Medulla oblongata (tissue), 1 donor: ENCODE results near the gene CIRBP.

Source experiments
- DNase-seq: peaks from one replicate; pipeline ENCODE4 v3.0.0-alpha.2; 2015; ENCODE audit errors: extremely low spot score

CIRBP gene

DNA sequence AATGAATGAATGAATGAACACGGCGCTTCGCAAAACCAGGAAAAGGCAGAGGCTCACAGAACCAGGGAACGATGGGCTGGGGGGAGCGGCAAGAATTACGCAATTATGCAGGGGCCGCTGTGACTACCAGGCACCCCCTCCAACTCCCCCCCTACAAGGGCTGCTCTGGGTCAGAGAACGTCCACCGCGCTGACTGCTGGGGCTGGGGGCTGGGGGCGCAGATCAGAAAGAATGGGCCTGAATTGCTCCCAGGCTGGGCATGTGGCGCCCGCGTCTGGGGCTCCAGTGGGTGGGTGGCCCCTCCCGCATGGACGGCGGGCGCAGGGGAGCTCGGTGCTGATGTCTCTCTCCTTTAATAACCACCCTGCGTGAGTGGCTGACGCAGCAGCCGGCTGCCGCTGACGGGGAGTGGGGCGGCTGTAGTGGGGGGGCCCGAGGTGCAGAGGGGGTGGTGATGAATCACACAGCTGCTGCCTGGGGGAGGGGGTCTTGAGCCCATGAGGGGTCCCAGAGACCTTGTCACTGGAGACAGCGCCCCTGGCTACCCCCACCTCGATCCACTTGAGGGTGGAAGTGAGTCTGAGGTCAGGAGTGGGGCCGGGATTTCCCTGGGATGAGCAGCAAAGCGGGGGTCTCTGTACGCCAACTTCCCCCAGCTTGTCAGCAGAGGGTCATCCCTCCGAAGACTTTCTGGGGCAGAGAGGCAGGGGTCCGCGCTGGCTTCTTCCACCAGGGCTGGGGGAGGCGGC, 1.5 kb upstream of the CIRBP start:
- DNase-seq = no peak

DNA sequence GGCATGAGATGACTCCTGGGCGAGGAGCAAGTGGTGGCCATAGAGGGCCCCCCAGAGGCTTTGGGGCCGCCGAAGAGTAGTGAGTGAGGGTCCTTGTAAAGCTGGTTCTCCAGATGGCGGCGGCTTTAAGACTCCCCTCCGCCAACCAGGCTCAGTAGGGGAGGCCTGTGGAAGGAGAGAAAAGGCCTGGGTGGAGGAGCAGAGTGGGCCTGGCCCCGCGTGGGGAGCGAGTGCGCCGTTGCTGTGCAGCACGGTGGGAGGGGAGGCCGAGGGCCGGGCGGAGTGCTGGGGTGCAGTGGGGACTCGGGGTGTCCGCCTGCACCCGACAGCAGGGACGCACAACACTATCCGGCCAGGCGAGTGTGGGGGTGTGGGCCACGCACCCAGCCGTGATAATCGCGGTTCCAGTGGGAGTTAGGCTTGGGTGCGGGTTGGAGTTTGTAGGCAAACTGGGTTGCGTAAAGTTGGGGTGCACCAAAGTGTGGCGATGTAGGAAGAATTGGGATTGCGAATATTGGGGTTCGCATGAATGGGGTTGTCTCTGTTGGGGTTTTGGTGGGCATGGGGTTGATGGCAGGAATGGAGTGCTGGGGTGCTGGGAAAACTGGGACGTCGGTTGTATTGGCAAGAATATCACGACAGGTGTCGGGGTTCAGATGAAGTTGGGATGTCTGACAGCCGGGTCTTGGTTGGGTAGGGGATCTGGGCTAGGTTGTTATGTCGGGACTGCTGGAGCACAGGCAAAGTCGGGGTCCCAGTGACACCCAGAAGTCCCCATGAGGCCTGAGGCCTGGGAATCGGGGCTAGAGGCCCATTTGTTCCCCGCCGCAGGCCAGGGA, 687 bp upstream of the CIRBP start:
- no peak for DNase-seq

DNA sequence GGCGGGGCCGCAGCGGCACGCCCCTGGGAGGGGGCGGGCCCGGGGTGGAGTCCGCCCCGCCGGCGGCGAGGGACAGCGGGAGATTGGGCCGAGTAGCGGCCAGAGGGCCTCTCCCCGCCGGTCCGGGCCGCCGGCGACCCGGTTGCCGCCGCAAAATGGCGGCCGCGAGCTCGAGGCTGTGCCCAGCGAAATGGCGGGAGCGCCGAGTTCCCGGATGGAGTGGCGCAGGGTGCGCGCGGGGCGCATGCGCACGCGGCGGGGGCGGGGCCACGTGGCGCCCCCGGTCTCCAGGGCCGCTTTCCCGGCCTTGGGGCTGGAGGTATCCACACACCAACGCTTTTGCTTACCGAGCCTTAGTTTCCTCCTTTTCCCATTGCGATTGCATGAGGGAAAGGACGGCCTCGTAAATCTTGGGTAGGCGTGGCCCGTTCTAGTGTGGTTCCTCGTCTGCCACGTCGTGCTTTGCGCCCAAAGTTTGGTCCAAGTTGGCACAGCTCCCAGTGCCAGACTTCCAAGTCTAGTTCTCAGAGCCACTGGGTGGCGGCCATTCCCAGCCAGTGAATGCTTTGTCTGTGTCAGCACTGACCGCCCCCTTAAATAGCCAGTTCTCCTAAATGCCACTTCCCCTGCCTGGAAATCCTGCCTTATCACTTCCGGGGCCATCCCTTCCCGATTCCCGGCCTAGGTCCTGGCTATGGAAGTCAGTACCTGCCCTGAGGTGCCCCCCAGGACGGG, 513 bp downstream of the CIRBP start:
- DNase-seq = peak; percentile 89

DNA sequence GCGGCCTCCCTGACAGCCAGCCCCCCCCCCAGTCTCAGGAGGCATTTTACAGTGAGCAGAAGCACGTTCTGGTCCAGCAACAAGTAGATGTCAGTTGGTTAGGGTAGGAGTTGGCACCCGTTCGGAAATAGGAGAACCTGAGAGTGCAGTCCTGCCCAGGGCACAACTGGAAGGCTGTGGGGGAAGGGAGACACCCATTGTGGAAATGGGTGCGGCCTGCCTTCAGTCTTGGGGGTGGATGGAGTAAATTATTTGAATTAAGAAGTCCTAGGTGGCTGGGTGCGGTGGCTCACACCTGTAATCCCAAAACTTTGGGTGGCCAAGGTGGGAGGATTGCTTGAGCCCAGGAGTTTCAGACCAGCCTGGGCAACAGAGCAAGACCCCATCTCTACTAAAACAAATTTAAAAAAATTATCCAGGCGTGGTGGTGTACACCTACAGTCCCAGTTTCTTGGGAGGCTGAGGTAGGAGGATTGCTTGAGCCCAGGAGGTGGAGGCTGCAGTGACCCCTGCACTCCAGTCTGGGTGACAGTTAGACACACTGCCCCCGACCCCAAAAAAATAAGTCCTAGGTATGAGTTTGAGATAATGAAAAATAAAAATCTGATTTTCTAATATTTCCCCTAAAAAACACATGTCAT, 1.2 kb downstream of the CIRBP start:
- DNase-seq = no peak

DNA sequence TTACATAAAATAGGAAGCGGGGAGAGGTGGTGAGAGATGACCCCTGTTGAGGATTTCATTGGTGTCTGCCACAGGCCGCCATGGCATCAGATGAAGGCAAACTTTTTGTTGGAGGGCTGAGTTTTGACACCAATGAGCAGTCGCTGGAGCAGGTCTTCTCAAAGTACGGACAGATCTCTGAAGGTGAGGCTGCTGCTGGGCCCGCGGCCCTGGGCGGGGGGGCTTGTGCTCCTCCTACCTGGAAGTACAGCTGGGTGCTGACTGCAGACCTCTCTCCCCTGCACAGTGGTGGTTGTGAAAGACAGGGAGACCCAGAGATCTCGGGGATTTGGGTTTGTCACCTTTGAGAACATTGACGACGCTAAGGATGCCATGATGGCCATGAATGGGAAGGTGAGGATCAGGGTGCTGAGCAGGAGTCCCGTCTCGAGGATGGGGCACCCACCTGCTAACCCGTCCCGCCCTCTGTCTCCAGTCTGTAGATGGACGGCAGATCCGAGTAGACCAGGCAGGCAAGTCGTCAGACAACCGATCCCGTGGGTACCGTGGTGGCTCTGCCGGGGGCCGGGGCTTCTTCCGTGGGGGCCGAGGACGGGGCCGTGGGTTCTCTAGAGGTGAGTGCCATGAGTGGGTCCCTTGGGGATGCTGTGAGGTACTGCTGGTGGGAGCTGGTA, 1.9 kb downstream of the CIRBP start:
- DNase-seq = no peak

DNA sequence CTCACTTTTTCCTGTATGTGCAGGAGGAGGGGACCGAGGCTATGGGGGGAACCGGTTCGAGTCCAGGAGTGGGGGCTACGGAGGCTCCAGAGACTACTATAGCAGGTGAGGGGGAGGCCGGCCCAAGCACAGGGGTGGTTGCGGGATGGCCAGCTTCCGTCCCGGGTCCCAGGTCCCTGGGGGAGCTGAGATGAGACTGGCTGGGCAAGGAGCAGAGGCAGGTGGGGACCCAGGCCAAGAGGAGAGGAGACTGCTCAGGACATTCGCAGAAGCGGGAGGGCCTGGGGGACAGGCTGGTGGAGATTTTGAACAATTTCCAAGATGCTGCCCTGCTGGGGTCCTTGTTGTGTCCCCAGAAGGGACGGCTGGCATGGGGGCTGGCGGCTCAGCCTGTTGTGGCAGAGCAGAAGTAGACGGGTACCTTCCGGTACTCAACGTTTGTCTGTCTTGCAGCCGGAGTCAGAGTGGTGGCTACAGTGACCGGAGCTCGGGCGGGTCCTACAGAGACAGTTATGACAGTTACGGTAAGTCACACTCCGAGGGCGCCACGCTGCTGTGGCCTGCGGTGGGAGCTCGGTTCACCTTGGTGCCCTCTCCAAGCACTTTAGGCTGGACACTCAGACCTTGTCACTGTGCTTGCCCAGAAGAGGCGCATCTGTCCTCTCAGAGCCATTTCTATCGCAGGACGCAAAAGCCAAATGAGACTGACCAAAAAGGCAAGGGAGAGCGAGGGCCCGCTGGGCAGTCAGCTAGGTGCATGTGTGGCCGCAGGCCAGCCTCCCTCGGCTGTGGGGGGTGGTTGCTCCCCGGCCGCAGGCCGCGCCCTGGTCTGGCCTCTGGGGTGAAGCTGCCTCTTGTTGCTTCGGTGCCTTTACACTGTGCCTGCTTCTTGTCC, 2.6 kb downstream of the CIRBP start:
- no peak for DNase-seq

DNA sequence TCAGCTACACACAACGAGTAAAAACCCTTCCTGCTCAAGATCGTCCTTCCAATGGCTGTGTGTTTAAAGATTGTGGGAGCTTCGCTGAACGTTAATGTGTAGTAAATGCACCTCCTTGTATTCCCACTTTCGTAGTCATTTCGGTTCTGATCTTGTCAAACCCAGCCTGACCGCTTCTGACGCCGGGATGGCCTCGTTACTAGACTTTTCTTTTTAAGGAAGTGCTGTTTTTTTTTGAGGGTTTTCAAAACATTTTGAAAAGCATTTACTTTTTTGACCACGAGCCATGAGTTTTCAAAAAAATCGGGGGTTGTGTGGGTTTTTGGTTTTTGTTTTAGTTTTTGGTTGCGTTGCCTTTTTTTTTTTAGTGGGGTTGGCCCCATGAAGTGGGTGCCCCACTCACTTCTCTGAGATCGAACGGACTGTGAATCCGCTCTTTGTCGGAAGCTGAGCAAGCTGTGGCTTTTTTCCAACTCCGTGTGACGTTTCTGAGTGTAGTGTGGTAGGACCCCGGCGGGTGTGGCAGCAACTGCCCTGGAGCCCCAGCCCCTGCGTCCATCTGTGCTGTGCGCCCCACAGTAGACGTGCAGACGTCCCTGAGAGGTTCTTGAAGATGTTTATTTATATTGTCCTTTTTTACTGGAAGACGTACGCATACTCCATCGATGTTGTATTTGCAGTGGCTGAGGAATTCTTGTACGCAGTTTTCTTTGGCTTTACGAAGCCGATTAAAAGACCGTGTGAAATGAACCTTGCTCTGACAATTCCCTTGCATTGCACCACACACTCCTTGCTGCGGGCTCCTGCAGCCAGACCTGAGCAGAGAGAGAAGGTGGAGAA, 3.5 kb downstream of the CIRBP start:
- DNase-seq = no peak

DNA sequence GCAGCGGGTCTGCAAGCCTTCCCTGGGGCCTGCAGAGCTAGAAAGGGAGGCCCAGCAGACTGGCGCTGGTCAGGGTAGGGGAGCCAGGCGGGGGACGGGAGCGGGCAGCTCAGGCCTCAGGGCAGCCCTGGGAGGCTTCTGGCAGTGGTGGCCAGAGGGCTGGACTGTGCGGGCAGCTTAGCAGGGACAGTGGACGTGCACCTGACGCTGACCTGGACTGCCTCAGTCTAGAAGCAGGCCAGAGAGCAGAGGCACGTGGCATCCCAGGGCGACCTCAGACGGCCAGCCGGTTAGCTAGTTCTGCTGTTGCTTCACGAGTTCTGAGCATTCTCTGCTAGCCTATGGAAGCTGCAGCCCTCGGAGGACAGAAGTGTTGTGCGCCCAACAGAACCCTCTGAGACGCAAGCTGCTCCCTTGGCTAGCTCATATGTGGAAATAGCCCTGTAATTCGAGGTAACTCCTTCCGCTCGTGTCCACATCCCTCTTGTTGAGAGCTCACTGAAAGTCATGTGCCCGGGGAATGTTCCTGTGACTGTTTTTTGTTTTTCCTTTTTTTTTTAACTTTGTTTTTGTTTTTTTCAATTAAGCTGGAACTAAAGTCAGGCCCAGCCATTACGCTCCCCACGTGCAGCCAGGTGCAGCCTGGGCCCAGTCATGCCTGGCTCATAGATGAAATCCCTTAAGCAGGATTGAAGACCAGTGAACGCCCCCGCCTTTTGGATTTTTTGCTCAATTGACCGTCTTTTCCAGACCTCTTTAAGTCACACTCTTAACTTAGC, 4.3 kb downstream of the CIRBP start:
- no peak for DNase-seq

DNA sequence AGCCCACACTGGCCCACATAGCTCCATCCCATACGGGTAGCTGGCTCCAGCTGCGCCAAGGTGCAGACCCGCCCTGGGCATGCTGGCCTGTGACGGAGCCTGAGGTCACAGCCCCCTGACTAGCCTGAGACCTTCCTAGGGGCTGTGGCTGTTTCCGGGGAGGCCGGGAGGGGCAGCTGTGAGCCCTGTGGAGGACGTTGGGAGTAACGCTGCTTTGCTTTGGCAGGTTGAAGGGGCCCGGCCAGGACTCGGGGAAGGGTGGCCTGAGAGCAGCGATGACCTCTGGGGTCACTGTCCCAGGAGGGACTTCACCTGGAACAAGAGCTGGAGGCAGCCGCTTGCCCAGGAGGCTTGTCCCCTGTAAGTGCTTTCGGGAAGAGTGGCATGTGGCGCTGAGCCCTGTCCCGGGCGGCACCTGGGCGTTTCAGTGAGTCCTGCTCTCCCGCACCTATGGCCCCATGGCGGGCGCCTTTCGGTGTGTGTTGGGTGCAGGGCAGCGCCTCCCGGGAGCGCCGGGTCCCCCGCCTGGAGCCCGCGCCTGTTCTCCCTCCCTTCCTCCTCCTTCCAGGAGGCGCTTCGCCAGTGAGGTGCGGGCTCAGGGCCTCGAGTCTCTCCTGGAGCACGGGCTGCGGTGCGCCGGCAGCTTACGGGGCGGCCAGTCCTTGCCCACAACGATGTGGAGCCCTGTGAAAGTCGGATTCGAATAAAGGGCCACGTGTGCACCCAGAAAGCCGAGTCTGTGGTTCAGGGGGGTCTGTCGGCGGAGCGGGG, 5.1 kb downstream of the CIRBP start:
- no peak for DNase-seq

DNA sequence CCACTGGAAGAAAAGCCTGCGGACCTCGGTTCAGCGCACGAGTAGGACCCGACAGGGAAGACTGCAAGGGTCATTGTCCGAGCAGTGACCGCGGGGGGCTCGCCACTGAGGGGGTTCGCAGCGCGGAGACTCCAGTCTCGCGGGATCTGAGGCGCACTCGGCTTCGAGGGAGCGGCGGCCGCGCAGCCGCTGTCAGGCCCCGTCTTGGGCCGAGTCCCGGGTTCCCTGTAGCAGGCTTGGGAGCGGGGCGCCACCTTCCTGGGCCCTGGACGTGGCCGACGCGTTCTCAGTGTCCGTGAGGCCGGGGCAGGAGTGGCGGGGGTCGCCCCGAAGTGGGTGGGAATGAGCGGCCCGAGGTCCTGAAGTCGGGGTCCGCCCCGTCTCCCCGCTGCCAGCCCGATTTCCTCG, 5.7 kb downstream of the CIRBP start:
- no peak for DNase-seq

DNA sequence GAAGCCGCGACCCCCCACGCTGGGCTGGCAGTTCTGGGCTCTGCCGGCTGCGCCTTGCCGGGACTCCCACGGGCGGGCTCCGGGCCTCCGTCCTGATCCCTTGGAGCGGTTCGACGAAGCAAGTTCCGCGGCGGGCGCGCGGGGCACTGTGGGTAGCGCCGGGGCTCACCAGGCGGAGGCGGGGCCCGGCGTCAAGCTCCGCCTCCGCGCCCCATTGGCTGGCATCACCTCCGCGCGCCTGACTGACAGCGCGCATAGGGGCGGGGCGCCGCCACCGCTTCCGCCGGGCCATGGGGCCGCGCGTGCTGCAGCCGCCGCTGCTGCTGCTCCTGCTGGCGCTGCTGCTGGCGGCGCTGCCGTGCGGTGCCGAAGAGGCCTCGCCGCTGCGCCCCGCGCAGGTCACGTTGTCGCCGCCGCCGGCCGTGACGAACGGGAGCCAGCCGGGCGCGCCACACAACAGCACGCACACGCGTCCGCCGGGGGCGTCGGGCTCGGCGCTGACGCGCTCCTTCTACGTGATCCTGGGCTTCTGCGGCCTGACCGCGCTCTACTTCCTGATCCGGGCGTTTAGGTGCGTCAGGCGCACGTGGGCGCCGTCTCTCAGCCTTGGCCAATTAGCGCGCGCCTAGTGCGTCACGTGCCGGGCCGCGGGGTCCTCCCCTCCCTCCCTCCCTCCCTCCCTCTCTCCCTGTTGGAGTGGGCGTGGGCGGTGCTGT, 6.3 kb downstream of the CIRBP start, which contains the start of gene FAM174C:
TSS of gene FAM174C (plus strand) at position 271 of the 716 bp plus-strand sequence. CDS start at position 291, 20 bp downstream.
- peak; percentile 95 for DNase-seq

DNA sequence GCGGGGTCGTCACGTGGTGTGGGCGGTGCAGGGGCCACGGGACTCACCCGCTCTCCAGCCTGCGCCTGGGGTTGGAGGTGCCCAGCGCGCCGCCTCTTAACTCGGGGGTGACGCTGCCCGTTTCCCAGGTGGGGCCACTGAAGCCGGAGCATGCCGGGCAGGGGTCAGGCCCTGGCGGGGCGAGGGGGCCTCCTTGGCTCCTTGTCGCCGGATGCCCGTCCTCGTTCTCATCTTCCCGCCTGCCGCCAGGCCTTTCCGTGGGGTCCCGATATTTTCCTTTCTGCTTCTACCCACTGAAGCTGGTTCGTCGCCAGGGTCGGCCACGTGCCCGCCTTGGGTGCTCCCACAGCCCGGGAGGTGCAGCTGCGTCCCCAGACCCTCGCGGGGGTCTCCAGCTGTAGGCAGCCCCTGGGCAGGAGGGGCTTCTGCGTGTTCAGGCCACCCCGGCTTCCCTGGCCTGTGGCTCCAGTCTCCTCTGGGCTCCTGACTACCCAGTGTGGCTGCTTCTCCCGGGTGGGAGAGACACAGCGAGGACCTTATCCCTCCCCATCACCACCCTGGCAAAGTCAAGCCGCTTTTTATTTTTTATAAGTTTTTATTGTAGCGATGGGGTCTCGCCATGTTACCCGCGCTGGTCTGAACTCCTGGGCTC, 7.0 kb downstream of the CIRBP start:
- no peak for DNase-seq

DNA sequence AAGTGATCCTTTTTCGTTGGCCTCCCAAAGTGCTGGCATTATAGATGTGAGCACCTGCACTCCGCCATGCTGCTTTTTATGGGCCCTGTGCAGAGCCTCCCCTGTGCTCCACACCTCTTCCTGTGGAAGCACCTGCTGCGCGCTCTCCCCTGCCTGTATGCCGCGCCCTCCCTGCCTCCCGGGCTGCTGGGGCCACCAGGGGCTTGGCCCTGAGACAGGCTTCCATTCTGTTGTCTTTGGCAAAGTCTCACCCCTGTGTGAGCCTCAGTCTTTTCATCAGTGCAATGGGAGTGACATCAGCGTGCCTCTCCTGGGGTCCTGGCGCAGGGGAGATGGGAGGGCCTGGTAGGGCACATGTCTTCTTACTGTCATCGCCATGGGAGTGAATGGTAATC, 7.5 kb downstream of the CIRBP start:
- no peak for DNase-seq

DNA sequence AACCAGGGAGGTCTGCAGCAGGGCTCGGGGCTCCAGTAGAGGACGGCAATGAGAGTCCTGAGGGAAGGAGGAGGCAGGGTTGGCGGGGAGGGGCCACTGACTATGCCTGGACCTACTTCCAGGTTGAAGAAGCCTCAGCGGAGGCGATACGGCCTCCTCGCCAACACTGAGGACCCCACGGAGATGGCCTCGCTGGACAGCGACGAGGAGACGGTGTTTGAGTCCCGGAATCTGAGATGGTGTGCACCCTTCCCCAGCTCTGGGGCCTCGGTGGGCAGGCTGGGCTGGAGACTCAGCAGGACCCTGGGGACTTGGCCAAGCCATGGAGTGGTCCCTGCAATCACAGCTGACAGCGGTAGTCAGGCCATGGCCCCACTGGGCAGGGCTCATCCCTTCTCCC, 7.9 kb downstream of the CIRBP start:
- no peak for DNase-seq

DNA sequence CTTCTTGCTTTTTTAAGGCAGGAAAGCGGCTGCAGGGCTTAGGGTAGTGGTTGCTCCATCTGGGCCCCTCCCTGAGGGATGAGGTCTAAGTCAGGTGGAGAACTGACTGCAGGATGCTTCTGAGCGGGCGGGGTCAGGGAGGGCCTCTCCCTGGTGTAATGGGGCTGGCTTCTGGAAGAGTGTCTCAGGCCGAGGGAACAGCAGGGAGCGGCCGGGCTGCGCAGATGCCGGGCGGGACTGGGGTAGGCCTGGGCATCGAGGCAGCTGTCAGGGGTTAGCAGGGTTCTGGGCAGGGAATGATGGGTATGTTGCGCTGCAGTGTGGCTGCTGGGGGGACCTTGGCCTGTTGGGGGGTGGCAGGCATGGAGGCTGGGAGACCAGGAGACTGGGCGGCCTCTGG, 8.9 kb downstream of the CIRBP start:
- DNase-seq = no peak
